ENCODE measurements around the gene TSPAN5. TPM values are rescaled to one million over a fixed set of nuclear protein-coding genes. Genes with fewer than 3 reads are reported as not detected.

Gene TSPAN5
- total RNA-seq, 1 donor, result 3.5 TPM

DNA sequence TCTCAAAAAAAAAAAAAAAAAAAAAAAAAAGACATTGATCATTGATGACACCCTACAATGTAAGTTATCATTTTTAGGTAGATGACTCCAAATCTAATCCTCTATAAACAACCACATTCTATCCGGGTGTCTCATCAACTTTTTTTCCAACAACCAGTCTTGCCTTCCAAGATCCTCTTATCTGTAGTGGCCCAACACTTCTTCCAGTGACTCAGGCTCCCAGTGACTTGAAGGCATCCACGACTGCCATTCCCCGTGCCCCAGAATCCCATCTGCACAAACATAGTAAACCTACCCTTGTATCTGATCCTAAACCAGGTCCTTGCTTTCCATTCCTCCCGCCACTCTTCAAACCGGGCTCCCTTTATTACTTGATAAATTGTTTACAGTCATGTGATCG is 15.6 kb upstream of the TSPAN5 start:
- no peak for DNase-seq (ENCODE audit: low read depth in 2 of 3, low spot score in 2 of 3)

- no peak for DNase-seq (ENCODE audit: low read depth in 2 of 3, low spot score in 2 of 3)
These were observed 14.9 kb upstream of the TSPAN5 start for GRCh38 chr4:98673288-98673644.

DNA sequence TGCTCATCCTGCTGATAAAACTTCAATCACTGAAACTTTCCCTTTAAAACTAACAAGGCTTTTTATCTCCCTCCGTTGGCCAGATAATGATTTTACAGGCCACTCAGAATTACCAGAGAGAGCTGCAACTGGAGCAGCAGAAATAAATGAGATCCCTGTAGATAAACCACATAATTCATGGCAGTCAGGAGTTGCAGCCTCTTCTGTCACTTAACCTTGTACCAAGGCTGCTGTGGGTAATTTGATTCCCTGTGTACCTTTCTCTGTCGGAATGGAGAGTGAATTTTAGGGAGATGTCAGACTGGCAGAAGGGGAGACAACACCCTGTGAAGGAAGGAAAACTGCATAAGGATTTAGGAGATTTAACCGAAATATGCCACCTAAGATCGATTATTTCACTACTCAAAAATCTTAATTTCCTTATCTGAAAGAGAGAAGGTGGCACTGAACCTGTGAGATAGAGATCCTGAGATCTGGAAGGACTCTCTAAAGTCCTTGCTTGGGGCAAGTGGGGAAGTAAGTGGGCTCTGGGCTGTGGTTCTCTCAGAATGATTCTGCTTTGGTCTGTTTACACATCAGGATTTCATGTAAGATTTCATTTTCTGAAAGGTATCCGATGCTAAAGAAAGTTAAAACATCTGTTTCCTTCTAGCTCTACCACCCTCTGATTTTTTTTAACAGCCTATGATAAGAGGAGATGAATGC is 14.3 kb upstream of the TSPAN5 start:
- peak in 1 of 3 donors; percentile 50 for DNase-seq (ENCODE audit: low read depth in 2 of 3, low spot score in 2 of 3)

GRCh38 chr4:98671131-98671530 is 12.7 kb upstream of the TSPAN5 start:
- DNase-seq (ENCODE audit: low read depth in 2 of 3, low spot score in 2 of 3), result no peak

DNA sequence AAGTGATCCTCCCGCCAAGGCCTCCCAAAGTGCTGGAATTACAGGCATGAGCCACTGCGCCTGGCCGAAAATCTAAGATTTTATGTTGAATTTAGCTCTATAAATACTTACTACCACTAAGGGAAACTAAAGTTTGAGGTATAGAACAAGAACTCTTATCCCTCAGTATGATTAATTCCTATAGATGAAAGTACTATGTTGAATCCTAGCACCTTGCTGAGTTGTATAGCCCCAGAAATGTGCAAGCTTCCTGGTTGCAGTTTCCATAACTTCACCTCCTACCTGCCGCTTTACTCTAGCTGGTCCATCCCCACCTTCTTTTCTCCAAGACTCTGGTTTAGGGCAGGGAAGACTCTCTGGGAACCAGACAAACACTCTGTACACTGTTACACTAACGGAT is 11.8 kb upstream of the TSPAN5 start:
- no peak for DNase-seq (ENCODE audit: low read depth in 2 of 3, low spot score in 2 of 3)

DNA sequence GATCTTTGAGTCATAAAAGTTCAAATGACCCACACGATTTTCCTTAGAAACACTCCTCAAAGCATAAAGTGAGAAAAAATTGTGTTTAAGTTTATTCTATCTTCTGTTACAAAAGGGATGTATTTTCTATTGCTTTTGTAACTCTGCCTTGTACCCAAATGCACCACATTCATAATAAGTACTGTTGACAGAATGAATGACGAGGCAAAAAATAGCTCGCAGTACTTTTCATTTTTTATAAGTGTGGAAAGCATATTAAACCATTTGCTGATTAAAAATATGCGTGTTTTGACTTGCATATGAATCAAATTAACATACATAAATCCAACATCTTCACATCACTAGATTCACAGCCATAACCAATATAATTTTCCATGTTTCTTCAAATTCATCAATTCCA is 11.2 kb upstream of the TSPAN5 start:
- DNase-seq (ENCODE audit: low read depth in 2 of 3, low spot score in 2 of 3), result no peak

GRCh38 chr4:98664959-98665358 is 6.5 kb upstream of the TSPAN5 start:
- peak in 1 of 3 donors; percentile 25 for DNase-seq (ENCODE audit: low read depth in 2 of 3, low spot score in 2 of 3)

- peak in 2 of 3 donors; percentile 43 to 48 for DNase-seq (ENCODE audit: low read depth in 2 of 3, low spot score in 2 of 3)
These were observed 5.0 kb upstream of the TSPAN5 start for GRCh38 chr4:98663226-98664006.

GRCh38 chr4:98662626-98663225 is 4.3 kb upstream of the TSPAN5 start:
- no peak for DNase-seq (ENCODE audit: low read depth in 2 of 3, low spot score in 2 of 3)

- no peak for DNase-seq (ENCODE audit: low read depth in 2 of 3, low spot score in 2 of 3)
These were observed 3.6 kb upstream of the TSPAN5 start for GRCh38 chr4:98662055-98662453.

DNA sequence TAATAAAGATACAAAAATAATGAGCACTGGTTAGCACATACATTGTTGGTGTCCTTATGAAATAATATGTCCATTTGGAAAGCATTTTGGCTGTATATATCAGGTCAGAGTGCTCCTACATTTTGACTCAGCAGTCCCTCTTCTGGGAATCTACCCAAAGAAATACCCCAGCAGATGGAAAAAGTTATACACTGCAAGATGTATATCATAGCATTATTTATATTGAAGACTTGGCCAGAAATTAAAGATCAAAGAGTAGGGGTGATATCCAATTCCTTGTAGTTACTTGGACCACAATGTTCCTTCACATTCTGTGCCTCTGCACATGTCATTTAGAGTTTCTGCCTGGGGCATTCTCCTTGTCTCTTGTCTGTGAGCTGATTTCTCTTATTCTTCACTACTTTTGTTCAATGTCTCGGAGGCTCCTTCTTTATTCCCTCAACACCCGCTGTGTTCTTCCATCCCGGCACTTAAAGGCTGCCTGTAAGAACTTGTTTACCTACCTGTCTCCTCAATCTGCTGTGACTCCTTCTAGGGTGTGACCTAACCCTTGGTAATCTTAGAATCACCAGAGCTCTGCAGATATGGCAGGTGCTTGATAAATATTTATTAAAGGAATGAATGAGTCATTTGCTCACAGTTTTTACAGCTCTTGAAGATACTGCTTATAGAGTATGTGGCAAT is 3.1 kb upstream of the TSPAN5 start:
- DNase-seq (ENCODE audit: low read depth in 2 of 3, low spot score in 2 of 3), result no peak

- DNase-seq (ENCODE audit: low read depth in 2 of 3, low spot score in 2 of 3), result no peak
These were observed 1.5 kb upstream of the TSPAN5 start for GRCh38 chr4:98659741-98660462.

DNA sequence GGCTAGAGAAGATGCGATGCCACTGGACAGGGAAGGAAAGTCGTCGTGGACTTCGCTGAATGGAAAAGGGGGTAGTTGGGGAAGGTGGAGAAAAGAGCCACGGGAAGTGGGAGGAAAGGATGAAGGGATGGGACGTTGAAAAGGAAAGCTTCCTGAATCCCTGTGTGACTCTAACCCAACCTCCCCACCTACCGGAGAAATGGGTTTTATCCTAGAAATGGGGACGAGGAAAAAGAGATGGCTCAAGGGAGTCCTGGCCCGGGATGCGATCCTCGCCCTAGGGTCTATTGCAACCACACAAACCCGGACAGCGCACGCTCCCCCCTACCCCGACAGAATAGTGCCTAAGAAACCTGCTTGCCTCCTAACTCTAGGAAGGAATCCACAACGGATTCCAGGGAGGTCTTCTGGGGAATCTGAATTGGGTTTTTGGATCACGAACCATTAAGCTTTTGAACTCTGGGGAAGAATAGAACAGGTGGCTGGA is 738 bp upstream of the TSPAN5 start:
- DNase-seq (ENCODE audit: low read depth in 2 of 3, low spot score in 2 of 3), result no peak

DNA sequence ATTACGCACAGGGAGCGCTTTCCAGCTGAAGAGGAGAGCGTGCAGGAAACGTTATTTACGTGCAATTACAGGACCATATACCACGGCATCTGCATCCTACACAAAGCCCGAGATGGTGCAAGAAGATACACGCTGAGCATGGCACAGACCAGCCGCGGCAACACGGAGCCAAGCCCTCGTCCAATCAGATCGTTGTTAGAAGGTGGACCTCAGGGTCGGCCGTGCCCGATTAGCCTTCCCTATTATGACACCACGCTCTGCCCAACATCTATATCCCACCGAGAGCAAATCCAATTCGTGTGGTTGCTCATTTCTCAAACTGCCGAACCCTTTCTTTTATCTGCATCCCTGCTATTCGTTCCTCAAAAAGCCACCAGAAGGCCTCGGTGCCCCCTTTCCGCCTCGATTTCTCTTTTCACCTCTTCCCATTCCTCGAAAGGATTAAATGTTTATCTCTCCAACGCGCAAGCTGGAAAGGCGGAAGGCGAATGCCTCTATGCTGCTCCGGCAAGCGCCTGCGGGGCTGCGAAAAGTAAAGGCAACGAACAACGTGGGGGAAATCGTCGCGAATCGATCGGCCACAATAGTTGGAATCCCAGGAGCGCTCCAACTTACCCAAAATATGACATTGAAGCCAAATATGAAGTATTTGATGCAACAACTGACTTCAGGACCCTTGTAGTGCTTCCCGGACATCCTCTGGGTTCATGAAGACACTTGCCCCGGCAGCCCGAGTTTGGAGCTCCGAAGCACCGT is 702 bp downstream of the TSPAN5 start:
- peak in 1 of 3 donors; percentile 28 for DNase-seq (ENCODE audit: low read depth in 2 of 3, low spot score in 2 of 3)

DNA sequence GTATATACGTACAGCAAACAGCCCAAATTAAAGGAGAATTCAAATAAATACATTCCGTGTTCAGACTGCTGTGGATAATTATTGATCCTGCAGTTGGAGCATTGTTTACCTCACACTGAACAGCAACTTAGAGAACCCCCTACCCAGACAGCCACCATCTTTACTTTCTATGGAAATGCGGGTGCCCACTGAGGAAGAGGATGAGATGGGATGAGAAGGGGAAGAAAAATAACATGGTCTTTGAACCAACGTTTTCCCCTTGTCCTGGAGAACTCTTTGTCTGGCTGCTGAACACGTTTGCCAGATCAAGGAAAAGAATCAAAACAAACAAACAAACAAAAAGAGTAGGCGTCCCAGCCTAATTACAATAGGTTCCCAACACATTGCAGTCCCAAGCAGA is 1.5 kb downstream of the TSPAN5 start:
- DNase-seq (ENCODE audit: low read depth in 2 of 3, low spot score in 2 of 3), result no peak

DNA sequence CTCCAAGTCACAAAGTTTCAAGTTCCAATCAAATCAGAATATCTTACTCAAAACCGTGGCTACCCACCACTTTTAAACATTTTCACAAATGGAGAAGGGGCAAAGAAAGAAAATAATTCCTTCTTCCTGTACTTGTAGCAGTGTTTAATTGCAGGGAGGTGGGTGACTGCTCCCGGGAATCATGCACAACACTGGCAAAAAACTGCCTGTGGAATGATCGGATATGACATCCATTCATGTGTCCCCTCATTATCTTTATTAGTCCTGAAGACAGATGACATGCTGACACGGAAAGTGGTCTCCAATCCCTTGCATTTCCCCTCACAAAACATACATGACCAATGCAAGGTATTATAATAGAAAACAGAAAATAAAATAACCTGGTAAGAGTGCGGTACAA is 2.0 kb downstream of the TSPAN5 start:
- no peak for DNase-seq (ENCODE audit: low read depth in 2 of 3, low spot score in 2 of 3)

DNA sequence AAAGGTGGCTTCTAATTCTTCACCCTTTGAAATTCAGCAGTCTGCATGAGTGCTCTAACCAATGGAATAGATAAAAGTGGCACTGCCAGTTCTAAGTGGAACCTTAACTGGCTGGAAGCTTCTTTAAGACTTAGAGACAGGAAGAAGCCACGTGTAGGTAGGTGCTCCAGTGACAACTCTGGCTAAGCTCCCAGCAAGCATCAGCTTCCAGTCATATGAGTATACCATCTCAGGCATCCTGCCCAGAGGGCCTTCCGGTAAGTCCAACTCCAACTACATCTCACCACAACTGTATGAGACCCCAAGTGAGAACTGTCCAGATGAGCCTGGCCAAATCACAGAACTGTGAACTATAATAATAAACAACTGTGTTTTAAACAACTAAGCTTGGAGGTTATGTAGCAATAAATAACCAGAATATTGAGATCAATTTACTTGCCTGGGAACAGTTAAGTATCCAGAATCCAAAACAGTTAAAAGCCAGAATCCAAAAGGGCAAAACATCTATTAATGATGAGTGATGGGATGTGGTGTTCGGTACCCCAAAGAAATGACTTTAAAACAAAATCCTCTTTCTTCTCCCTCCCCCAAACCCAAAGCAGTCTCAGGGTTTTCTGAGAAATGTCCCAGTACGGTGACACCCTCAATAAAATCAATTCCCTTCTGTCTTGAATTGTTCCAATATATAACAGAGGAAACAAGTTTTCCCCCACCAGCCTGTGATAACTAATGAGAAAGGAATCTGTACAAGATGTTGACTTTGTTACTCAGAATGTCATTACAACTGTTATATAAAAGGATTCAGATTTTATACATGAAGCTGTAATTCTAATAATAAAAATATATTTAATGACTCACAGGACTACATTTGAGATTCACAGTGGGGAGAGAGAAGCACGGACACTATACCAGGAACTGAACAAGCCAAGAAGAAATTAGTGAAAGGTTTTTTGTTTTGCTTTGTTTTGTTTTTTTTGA is 4.2 kb downstream of the TSPAN5 start:
- DNase-seq (ENCODE audit: low read depth in 2 of 3, low spot score in 2 of 3), result no peak

- DNase-seq (ENCODE audit: low read depth in 2 of 3, low spot score in 2 of 3), result no peak
These were observed 5.4 kb downstream of the TSPAN5 start for GRCh38 chr4:98652996-98653395.

- no peak for DNase-seq (ENCODE audit: low read depth in 2 of 3, low spot score in 2 of 3)
These were observed 9.8 kb downstream of the TSPAN5 start for GRCh38 chr4:98648602-98649001.
